H1 (cell line): ENCODE results near the gene CACNA1C. TPM values are rescaled to one million over a fixed set of nuclear protein-coding genes. Genes with fewer than 3 reads are reported as not detected.

ENCODE experiments used
- BRCA1 ChIP-seq: IDR thresholded peaks from 2 replicates; pipeline ENCODE4 v1.6.1; 2012; ENCODE audit warnings: low read depth, low read length, improper control_type of control experiment
- KDM4A ChIP-seq: IDR thresholded peaks from one replicate; pipeline ENCODE4 v1.7.1; 2012; ENCODE audit warnings: low read depth, mild to moderate bottlenecking, moderate library complexity, low read length, inconsistent platforms; ENCODE audit not compliant: severe bottlenecking
- KDM5A ChIP-seq: fragments of 200-600 bp; IDR thresholded peaks from 2 replicates; pipeline ENCODE4 v1.7.1; 2012; ENCODE audit warnings: mild to moderate bottlenecking, low read length, inconsistent platforms, mixed read lengths
- POLR2A ChIP-seq, 2 experiments: IDR thresholded peaks; 1 replicate in 1 of 2; 2 replicates in 1 of 2; pipeline ENCODE4 v1.6.1; 2011; ENCODE audit warnings: low read depth in 2 of 2, low read length in 2 of 2, mild to moderate bottlenecking in 2 of 2; ENCODE audit errors: control extremely low read depth in 1 of 2
- TAF1 ChIP-seq: IDR thresholded peaks from 2 replicates; pipeline ENCODE4 v1.6.1; 2011; ENCODE audit warnings: mild to moderate bottlenecking, low read depth, low read length
- YY1 ChIP-seq: IDR thresholded peaks from 2 replicates; pipeline ENCODE4 v1.6.1; 2011; ENCODE audit warnings: low read depth, mild to moderate bottlenecking, low read length
- polyA plus RNA-seq, 7 experiments: library from polyadenylated mRNA; depleted of rRNA in 3 of 7; stranded (reverse) in 5 of 7; unstranded in 2 of 7; fragments of >200 nt in 5 of 7; fragments of 200-250 nt in 2 of 7; gene quantifications; 1 replicate in 5 of 7; 2 replicates in 1 of 7; 4 replicates in 1 of 7; pipeline versions ENCODE4 v1.2.1 to v1.2.3, GENCODE V29; 2011 to 2013; ENCODE audit warnings: missing spikeins in 2 of 7, mixed read lengths in 2 of 7
- total RNA-seq: library from RNA; stranded (reverse); fragmentation: NEBNext Ultra II Directional; extraction: Animal tissue kit (Norgen Biotek cat#: 25700); gene quantifications from 2 replicates; pipeline ENCODE4 v1.2.1, GENCODE V29; 2021
- TF ChIP-seq, protein P1 (sequence below): fragments of 300-600 bp; sonication (generic); IDR thresholded peaks from 2 replicates; pipeline ENCODE4 v1.7.1; 2012; ENCODE audit warnings: low read length, moderate library complexity, mild to moderate bottlenecking, inconsistent platforms; ENCODE audit not compliant: insufficient replicate concordance

The CACNA1C gene
- total and polyA plus RNA-seq, 2 of the 8 experiments (the other 6 are each of a cell fraction or from before 2014, with no cell fraction given) = 1.3 TPM

DNA sequence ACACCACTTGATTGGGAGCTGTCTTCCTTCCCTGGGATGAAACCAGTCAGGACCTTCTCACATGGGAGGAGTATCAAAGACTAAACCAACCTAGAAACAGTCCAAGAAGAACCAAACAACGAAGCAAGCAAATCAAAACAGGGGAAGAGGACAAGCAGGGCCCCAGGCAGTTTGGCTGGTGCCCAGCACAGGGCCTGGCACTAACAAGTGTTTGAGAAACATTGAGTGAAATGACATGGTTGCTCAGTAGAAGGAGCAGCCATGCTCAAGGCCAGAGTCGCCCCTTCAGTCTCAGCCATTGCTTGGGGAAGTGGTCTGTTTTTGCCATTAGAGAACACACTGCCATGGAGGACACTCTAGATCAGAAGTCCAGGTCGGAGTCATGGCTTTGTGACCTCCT lies 323.1 kb downstream of the CACNA1C start (continued):
- TF ChIP-seq, protein P1, sequence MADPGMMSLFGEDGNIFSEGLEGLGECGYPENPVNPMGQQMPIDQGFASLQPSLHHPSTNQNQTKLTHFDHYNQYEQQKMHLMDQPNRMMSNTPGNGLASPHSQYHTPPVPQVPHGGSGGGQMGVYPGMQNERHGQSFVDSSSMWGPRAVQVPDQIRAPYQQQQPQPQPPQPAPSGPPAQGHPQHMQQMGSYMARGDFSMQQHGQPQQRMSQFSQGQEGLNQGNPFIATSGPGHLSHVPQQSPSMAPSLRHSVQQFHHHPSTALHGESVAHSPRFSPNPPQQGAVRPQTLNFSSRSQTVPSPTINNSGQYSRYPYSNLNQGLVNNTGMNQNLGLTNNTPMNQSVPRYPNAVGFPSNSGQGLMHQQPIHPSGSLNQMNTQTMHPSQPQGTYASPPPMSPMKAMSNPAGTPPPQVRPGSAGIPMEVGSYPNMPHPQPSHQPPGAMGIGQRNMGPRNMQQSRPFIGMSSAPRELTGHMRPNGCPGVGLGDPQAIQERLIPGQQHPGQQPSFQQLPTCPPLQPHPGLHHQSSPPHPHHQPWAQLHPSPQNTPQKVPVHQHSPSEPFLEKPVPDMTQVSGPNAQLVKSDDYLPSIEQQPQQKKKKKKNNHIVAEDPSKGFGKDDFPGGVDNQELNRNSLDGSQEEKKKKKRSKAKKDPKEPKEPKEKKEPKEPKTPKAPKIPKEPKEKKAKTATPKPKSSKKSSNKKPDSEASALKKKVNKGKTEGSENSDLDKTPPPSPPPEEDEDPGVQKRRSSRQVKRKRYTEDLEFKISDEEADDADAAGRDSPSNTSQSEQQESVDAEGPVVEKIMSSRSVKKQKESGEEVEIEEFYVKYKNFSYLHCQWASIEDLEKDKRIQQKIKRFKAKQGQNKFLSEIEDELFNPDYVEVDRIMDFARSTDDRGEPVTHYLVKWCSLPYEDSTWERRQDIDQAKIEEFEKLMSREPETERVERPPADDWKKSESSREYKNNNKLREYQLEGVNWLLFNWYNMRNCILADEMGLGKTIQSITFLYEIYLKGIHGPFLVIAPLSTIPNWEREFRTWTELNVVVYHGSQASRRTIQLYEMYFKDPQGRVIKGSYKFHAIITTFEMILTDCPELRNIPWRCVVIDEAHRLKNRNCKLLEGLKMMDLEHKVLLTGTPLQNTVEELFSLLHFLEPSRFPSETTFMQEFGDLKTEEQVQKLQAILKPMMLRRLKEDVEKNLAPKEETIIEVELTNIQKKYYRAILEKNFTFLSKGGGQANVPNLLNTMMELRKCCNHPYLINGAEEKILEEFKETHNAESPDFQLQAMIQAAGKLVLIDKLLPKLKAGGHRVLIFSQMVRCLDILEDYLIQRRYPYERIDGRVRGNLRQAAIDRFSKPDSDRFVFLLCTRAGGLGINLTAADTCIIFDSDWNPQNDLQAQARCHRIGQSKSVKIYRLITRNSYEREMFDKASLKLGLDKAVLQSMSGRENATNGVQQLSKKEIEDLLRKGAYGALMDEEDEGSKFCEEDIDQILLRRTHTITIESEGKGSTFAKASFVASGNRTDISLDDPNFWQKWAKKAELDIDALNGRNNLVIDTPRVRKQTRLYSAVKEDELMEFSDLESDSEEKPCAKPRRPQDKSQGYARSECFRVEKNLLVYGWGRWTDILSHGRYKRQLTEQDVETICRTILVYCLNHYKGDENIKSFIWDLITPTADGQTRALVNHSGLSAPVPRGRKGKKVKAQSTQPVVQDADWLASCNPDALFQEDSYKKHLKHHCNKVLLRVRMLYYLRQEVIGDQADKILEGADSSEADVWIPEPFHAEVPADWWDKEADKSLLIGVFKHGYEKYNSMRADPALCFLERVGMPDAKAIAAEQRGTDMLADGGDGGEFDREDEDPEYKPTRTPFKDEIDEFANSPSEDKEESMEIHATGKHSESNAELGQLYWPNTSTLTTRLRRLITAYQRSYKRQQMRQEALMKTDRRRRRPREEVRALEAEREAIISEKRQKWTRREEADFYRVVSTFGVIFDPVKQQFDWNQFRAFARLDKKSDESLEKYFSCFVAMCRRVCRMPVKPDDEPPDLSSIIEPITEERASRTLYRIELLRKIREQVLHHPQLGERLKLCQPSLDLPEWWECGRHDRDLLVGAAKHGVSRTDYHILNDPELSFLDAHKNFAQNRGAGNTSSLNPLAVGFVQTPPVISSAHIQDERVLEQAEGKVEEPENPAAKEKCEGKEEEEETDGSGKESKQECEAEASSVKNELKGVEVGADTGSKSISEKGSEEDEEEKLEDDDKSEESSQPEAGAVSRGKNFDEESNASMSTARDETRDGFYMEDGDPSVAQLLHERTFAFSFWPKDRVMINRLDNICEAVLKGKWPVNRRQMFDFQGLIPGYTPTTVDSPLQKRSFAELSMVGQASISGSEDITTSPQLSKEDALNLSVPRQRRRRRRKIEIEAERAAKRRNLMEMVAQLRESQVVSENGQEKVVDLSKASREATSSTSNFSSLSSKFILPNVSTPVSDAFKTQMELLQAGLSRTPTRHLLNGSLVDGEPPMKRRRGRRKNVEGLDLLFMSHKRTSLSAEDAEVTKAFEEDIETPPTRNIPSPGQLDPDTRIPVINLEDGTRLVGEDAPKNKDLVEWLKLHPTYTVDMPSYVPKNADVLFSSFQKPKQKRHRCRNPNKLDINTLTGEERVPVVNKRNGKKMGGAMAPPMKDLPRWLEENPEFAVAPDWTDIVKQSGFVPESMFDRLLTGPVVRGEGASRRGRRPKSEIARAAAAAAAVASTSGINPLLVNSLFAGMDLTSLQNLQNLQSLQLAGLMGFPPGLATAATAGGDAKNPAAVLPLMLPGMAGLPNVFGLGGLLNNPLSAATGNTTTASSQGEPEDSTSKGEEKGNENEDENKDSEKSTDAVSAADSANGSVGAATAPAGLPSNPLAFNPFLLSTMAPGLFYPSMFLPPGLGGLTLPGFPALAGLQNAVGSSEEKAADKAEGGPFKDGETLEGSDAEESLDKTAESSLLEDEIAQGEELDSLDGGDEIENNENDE = no peak
- no peak for TF ChIP-seq KDM5A
- no peak for TF ChIP-seq TAF1
- TF ChIP-seq KDM4A = no peak
- no peak for TF ChIP-seq POLR2A (IDR thresholded peaks at IDR 0.05; ENCODE audit: control extremely low read depth in 1 of 2, low read depth in 2 of 2, low read length in 2 of 2)
- no peak for TF ChIP-seq YY1
- TF ChIP-seq BRCA1 = no peak
